ENCODE results near the gene C12orf42.

C12orf42 gene

DNA sequence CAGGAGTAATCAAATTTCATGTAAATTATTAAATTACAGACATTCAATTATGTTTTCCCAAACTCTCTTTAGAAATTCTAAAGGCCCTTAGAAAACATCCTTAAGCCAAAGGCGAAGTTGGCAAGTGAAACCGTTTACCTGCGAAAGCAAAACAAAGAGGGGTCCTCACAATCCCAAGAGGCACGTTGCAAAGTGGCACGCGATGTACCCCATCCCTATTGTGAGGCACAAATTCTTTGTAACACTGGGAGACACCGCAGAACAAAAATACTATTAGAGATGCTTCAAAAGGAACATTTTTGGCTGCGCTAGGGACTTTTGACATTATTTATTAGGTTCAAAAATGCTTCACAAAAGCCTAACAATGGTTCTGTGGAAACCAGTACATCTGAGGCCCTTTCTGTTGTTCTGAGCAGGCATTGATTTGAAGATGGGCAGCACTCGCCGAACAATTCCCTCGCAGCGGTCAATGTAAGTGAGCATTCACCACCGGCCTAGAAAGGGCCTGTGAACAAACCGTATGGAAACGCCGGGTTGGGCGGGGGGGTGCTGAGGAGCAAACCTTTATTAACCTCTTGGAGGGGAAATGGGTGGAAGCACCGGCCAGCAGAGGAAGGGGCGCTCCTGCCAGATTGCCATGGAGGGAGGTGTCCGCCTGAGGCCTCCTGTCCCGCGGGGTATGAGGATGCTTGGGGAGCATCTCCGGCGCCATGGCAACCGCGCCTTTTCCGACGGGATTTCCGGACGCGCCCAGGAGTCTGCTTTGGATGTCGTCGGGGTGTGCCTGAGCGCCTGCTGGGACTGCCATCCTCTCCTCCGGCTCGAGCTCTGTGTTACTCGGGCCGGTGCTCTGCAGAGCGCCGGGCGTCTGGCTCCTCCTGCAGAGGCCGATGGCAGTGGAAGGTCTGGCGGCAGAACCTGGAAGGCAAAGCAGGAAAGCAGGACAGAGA lies 193.9 kb downstream of the C12orf42 start:
- Histone ChIP-seq H3K27ac (ENCODE audit: insufficient read depth, low read length, poor library complexity, severe bottlenecking) (no peak overlapping the region), H3K36me3 (ENCODE audit: control insufficient read depth, insufficient read depth, low read length) (no peaks in the 10 kb centered on the region), H3K4me3 (ENCODE audit: insufficient read depth, low read depth, low read length, poor library complexity, severe bottlenecking) (no peak overlapping the region), H3K27me3 (replicated peaks; ENCODE audit: control insufficient read depth, insufficient read depth, low read length, poor library complexity, severe bottlenecking) (no peaks in the 10 kb centered on the region), H3K4me1 (ENCODE audit: control insufficient read depth, insufficient read depth, low read length, poor library complexity, severe bottlenecking) (no peaks in the 10 kb centered on the region), H3K9me3 (ENCODE audit: control insufficient read depth, low read length) (no peaks in the 10 kb centered on the region)
- no peak for DNase-seq

DNA sequence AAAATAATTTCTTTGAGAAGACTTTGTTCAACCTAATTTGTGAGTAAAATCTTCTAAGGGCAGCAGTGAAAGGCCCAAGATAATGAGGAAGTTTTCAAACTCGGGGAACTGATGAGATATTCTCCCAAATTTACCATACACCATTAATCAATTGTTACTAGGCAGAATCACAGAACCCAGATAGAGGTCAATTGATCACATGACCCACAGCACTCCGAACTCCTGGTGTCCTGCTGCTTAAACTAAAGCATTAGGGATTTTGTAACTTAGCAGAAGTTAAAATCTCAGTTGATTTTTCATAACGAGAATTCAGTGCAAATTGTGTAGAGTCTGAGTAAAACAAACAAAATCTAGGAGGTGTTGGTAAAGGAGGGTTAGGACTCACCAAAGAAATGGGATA lies 207.8 kb downstream of the C12orf42 start:
- no peak for DNase-seq
- Histone ChIP-seq H3K27ac (ENCODE audit: insufficient read depth, low read length, poor library complexity, severe bottlenecking) (no peak overlapping the region), H3K4me3 (ENCODE audit: insufficient read depth, low read depth, low read length, poor library complexity, severe bottlenecking) (no peak overlapping the region), H3K9me3 (ENCODE audit: control insufficient read depth, low read length) (no peaks in the 10 kb centered on the region), H3K36me3 (ENCODE audit: control insufficient read depth, insufficient read depth, low read length) (no peaks in the 10 kb centered on the region), H3K4me1 (ENCODE audit: control insufficient read depth, insufficient read depth, low read length, poor library complexity, severe bottlenecking) (no peaks in the 10 kb centered on the region), H3K27me3 (replicated peaks; ENCODE audit: control insufficient read depth, insufficient read depth, low read length, poor library complexity, severe bottlenecking) (no peaks in the 10 kb centered on the region)

DNA sequence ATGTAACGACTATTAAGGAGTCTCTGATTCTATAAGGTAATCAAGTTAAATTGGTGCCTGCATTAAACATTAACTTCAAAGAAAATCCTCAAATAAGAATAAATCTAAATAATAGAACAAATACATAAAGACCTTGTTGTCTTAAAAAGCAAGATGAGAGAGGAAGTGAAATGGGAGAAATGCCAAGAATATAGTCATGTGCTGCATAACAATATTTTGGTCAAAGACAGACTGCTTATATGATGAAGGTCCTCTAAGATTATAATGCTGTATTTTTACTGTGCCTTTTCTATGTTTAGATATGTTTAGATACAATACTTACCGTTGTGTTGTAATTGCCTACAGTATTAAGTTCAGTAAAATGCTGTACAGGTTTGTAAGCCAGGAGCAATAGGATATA lies 213.6 kb downstream of the C12orf42 start:
- no peaks in the 10 kb centered on the region for H3K9me3 ChIP-seq (ENCODE audit: control insufficient read depth, low read length)
- H3K4me3 ChIP-seq (ENCODE audit: insufficient read depth, low read depth, low read length, poor library complexity, severe bottlenecking): no peak overlapping the region
- H3K36me3 ChIP-seq (ENCODE audit: control insufficient read depth, insufficient read depth, low read length): no peaks in the 10 kb centered on the region
- no peak overlapping the region for H3K27ac ChIP-seq (ENCODE audit: insufficient read depth, low read length, poor library complexity, severe bottlenecking)
- no peaks in the 10 kb centered on the region for H3K27me3 ChIP-seq (replicated peaks; ENCODE audit: control insufficient read depth, insufficient read depth, low read length, poor library complexity, severe bottlenecking)
- H3K4me1 ChIP-seq (ENCODE audit: control insufficient read depth, insufficient read depth, low read length, poor library complexity, severe bottlenecking): no peaks in the 10 kb centered on the region
- DNase-seq: no peak

DNA sequence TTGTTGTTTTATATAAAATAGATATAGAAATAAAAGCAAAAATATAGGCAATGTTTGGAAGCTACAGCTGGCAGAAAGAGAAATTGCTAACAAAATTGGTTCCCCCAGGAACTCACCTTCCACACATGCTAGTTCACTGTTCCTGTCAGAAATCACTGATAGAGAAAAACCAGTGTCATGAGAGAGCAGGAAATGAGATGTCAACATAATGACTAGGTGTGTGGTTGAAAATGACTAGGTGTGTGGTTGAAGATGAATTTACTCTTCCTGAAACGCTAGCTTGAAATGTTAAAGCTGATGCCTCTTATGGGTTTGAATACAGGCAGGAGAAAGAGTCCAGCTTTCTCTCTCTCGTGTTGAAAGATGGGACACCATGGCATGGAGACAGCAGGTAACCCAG lies 216.3 kb downstream of the C12orf42 start:
- H3K27ac ChIP-seq (ENCODE audit: insufficient read depth, low read length, poor library complexity, severe bottlenecking): no peak overlapping the region
- no peaks in the 10 kb centered on the region for H3K9me3 ChIP-seq (ENCODE audit: control insufficient read depth, low read length)
- H3K4me1 ChIP-seq (ENCODE audit: control insufficient read depth, insufficient read depth, low read length, poor library complexity, severe bottlenecking): no peaks in the 10 kb centered on the region
- H3K36me3 ChIP-seq (ENCODE audit: control insufficient read depth, insufficient read depth, low read length): no peaks in the 10 kb centered on the region
- no peaks in the 10 kb centered on the region for H3K27me3 ChIP-seq (replicated peaks; ENCODE audit: control insufficient read depth, insufficient read depth, low read length, poor library complexity, severe bottlenecking)
- no peak for DNase-seq
- no peak overlapping the region for H3K4me3 ChIP-seq (ENCODE audit: insufficient read depth, low read depth, low read length, poor library complexity, severe bottlenecking)

DNA sequence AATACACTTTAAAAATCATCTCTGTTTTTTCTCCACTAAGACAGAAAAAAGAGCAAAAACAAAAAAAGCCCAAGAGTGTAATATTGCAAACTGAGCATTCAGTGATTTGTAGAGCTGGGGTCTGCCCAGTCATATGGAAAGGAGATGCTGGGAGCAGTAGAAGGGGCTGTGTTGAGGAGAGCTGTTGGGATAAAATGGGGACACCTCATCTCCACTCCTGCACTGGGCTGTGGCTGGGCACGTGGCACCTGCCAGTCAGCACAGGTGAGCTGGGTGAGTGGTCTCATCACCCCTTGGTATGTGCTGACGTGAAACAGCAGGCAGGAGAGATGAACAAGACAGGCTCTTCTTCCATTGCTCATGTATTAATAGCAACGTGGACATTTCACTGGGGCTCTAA lies 217.4 kb downstream of the C12orf42 start:
- Histone ChIP-seq H3K4me1 (ENCODE audit: control insufficient read depth, insufficient read depth, low read length, poor library complexity, severe bottlenecking) (no peaks in the 10 kb centered on the region), H3K36me3 (ENCODE audit: control insufficient read depth, insufficient read depth, low read length) (no peaks in the 10 kb centered on the region), H3K27me3 (replicated peaks; ENCODE audit: control insufficient read depth, insufficient read depth, low read length, poor library complexity, severe bottlenecking) (no peaks in the 10 kb centered on the region), H3K4me3 (ENCODE audit: insufficient read depth, low read depth, low read length, poor library complexity, severe bottlenecking) (no peak overlapping the region), H3K9me3 (ENCODE audit: control insufficient read depth, low read length) (no peaks in the 10 kb centered on the region), H3K27ac (ENCODE audit: insufficient read depth, low read length, poor library complexity, severe bottlenecking) (no peak overlapping the region)
- DNase-seq: no peak

DNA sequence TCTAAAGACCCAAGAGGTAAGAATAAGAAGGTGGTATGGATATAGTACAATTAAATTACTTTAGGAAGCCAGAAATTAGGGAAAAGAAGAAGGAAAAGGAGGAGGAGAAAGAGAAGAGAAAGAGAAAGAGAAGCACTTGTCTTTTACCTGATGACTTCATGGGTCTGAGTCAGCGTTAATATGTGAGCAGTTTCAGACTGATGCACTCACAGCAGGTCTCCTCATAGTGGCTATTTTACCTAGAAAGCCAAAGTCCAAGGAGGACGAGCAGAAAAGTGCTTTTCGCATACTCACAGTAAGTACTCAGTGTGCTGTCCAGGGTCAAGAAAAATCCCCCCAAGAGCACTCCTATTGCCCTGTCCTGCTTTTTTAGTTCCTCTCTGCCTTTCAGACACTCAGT lies 222.1 kb downstream of the C12orf42 start:
- Histone ChIP-seq H3K27ac (ENCODE audit: insufficient read depth, low read length, poor library complexity, severe bottlenecking) (no peak overlapping the region), H3K4me1 (ENCODE audit: control insufficient read depth, insufficient read depth, low read length, poor library complexity, severe bottlenecking) (no peaks in the 10 kb centered on the region), H3K27me3 (replicated peaks; ENCODE audit: control insufficient read depth, insufficient read depth, low read length, poor library complexity, severe bottlenecking) (no peaks in the 10 kb centered on the region), H3K36me3 (ENCODE audit: control insufficient read depth, insufficient read depth, low read length) (no peaks in the 10 kb centered on the region), H3K4me3 (ENCODE audit: insufficient read depth, low read depth, low read length, poor library complexity, severe bottlenecking) (no peak overlapping the region), H3K9me3 (ENCODE audit: control insufficient read depth, low read length) (no peaks in the 10 kb centered on the region)
- DNase-seq: no peak

DNA sequence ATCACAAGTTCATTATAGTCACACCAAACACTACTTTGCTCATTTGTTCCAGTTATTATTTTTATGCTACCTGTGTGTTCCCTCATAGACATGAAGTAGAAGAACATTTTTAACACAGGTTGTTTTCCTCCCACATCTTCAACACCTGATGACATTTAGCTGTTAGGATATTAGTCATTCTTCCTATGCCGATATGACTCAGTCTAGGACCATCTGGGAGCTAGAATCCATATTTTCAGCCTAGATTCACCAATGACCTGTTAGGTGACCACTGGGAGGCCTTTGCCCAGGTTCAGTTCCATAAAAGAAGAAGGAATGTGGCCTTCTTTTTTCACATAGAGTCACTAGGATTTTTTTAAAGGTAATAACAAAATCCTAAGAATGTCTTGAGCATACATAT lies 222.8 kb downstream of the C12orf42 start:
- no peaks in the 10 kb centered on the region for H3K9me3 ChIP-seq (ENCODE audit: control insufficient read depth, low read length)
- no peak overlapping the region for H3K27ac ChIP-seq (ENCODE audit: insufficient read depth, low read length, poor library complexity, severe bottlenecking)
- H3K4me3 ChIP-seq (ENCODE audit: insufficient read depth, low read depth, low read length, poor library complexity, severe bottlenecking): no peak overlapping the region
- H3K36me3 ChIP-seq (ENCODE audit: control insufficient read depth, insufficient read depth, low read length): no peaks in the 10 kb centered on the region
- no peaks in the 10 kb centered on the region for H3K4me1 ChIP-seq (ENCODE audit: control insufficient read depth, insufficient read depth, low read length, poor library complexity, severe bottlenecking)
- no peak for DNase-seq
- no peaks in the 10 kb centered on the region for H3K27me3 ChIP-seq (replicated peaks; ENCODE audit: control insufficient read depth, insufficient read depth, low read length, poor library complexity, severe bottlenecking)

DNA sequence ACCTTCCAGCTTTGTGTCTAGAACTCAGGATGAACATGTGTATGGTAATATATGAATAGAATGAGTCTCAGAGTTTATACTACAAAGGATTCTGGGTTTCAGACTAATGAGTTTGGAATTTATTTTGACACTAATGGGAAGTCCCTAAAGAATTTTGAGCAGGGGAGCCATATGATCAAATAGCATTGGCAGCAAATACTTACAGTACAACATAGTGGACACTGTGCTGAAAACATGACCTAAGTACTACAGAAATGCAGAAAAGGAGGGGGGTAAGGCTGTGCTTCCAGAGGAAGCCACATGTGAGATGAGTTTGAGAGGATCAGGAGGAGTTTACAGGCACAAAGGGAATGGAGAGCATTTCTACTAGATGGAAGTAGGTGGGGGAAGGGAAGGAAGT lies 225.8 kb downstream of the C12orf42 start:
- Histone ChIP-seq H3K27ac (ENCODE audit: insufficient read depth, low read length, poor library complexity, severe bottlenecking) (no peak overlapping the region), H3K36me3 (ENCODE audit: control insufficient read depth, insufficient read depth, low read length) (no peaks in the 10 kb centered on the region), H3K27me3 (replicated peaks; ENCODE audit: control insufficient read depth, insufficient read depth, low read length, poor library complexity, severe bottlenecking) (no peaks in the 10 kb centered on the region), H3K4me1 (ENCODE audit: control insufficient read depth, insufficient read depth, low read length, poor library complexity, severe bottlenecking) (no peaks in the 10 kb centered on the region), H3K9me3 (ENCODE audit: control insufficient read depth, low read length) (no peaks in the 10 kb centered on the region), H3K4me3 (ENCODE audit: insufficient read depth, low read depth, low read length, poor library complexity, severe bottlenecking) (no peak overlapping the region)
- no peak for DNase-seq

DNA sequence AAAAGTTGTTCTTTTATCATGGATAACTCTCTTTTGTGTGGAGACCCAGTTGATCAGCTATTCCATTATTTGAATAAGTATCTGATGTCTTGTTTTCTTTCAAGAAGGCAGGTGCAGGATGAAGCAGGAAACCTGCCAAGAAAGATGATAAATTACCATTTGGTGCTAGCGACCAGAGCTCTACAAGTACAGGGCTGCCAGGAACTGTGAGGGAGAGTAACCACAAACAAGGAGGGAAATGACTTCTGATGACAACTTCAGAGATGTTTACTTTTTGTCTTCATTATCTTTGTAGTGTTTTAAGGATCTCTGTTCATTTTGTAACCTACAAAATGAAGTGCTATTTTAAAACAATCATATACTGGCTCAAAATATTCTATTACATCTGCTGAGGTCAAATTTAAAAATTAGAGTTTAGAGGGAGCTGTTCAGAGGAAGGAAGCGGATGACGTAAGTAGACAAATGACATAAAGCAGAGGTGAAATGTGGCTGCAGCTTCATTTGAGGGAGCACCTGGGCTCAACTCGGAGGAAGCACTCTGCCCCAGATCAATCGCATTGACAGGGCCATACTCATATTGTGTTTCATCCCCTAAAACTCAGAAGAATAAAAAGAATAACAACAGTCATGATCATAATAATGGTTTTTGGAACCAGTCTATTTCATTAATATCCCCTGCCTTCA lies 226.8 kb downstream of the C12orf42 start:
- Histone ChIP-seq H3K27ac (ENCODE audit: insufficient read depth, low read length, poor library complexity, severe bottlenecking) (no peak overlapping the region), H3K4me3 (ENCODE audit: insufficient read depth, low read depth, low read length, poor library complexity, severe bottlenecking) (no peak overlapping the region), H3K27me3 (replicated peaks; ENCODE audit: control insufficient read depth, insufficient read depth, low read length, poor library complexity, severe bottlenecking) (no peaks in the 10 kb centered on the region), H3K4me1 (ENCODE audit: control insufficient read depth, insufficient read depth, low read length, poor library complexity, severe bottlenecking) (no peaks in the 10 kb centered on the region), H3K9me3 (ENCODE audit: control insufficient read depth, low read length) (no peaks in the 10 kb centered on the region), H3K36me3 (ENCODE audit: control insufficient read depth, insufficient read depth, low read length) (no peaks in the 10 kb centered on the region)
- DNase-seq: no peak

DNA sequence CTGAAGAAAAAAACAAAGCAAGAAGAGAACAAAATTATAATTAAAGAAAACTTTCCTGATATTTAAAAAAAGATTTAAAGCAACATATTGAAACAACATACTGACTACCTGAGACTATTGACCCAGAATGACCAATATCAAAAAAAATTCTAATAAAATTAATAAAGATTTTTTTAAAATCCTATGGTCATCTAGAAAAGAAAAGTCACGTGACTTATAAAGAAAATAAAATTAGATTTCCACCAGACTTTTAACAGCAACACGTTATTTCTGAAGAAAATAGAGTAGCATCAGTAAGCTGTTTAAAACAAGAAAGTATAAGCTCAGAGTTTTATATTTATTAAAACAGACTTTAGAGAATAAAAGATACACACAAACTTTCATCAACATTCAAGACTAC lies 238.0 kb downstream of the C12orf42 start:
- Histone ChIP-seq H3K9me3 (ENCODE audit: control insufficient read depth, low read length) (no peaks in the 10 kb centered on the region), H3K4me1 (ENCODE audit: control insufficient read depth, insufficient read depth, low read length, poor library complexity, severe bottlenecking) (no peaks in the 10 kb centered on the region), H3K27ac (ENCODE audit: insufficient read depth, low read length, poor library complexity, severe bottlenecking) (no peak overlapping the region), H3K27me3 (replicated peaks; ENCODE audit: control insufficient read depth, insufficient read depth, low read length, poor library complexity, severe bottlenecking) (no peaks in the 10 kb centered on the region), H3K4me3 (ENCODE audit: insufficient read depth, low read depth, low read length, poor library complexity, severe bottlenecking) (no peak overlapping the region), H3K36me3 (ENCODE audit: control insufficient read depth, insufficient read depth, low read length) (no peaks in the 10 kb centered on the region)
- DNase-seq: no peak

All from effector memory CD4-positive, alpha-beta T cell (primary cell).